GM19324 (cell line): Measurements from ENCODE around the gene GAS6.
"Not testable (repeated sequence)": the region's sequence is repeated elsewhere in the genome, so short reads cannot be mapped to it uniquely, and the experiment has no call there.

Source experiments
- ATAC-seq: cut with Tn5 transposase; IDR thresholded peaks from one replicate; pipeline ENCODE4 v1.9.1; 2021; ENCODE audit warnings: mild to moderate bottlenecking, moderate library complexity; ENCODE audit not compliant: unreplicated experiment, low FRiP score

The GAS6 gene

DNA sequence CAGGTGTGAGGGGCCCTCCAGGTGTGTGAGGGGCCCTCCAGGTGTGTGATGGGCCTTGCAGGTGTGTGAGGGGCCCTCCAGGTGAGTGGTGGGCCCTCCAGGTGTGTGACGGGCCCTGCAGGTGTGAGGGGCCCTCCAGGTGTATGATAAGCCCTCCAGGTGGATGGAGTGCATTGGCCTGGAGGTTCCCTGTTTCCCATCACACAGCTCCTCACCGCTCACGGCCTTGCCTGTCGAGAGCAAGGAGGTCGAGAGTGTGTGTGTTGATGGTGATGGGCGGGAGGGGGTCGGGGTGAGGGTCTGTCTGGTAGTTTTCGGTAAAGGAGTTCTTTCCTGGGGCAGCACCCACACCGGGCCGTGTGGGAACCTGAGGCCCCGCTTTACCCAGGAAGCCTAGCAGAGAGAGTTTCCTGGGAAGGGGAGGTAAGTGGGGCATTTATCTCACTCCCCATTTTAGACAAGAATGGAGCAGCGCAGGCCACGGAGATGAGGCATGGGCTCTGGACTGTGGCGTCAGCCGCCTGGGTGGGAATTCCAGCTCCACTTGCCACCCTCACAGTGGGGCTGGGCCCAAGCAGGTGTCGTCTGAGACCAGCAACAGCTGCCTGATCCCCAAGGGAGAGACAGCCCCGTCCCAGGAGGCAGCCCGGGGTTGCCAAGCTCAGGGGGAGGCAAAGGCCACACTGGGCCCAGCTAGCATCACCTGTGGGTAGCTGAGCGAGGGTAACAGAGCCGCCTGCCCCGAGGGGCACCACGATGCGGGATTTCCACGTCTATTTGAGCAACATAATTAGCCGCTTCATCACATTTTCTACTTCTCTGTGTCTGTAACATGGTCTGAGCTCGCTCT, 10.9 kb upstream of the GAS6 start:
- ATAC-seq: no peak

DNA sequence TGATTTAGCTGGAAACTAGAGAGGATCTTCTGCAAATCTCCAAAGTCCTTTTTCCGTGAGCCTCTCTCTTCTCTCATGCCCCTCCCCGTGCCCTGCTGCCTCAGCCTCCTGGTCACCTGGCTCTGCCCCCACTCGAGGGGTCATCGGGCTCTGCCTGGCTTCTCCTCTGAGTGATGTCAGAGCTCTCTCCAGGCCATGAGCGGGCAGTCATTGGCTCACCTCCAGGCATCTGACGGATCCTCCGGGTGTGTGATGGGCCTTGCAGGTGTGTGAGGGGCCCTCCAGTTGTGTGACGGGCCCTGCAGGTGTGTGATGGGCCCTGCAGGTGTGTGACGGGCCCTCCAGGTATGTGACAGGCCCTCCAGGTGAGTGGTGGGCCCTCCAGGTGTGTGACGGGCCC, 10.3 kb upstream of the GAS6 start:
- no peak for ATAC-seq

DNA sequence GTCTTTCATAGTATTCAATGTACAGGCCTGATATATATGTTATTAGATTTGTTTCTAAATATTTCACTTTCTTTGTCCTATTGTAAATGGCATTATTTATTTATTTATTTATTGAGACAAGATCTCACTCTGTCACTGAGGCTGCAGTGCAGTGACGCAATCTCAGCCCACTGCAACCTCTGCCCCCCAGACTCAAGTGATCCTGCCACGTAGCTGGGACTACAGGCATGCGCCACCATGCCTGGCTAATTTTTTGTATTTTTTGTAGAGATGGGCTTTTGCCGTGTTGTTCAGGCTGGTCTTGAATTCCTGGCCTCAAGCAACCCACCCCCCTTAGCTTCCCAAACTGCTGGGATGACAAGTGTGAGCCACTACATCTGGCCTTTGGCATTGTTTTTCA, 5.4 kb upstream of the GAS6 start:
- ATAC-seq: no peak

DNA sequence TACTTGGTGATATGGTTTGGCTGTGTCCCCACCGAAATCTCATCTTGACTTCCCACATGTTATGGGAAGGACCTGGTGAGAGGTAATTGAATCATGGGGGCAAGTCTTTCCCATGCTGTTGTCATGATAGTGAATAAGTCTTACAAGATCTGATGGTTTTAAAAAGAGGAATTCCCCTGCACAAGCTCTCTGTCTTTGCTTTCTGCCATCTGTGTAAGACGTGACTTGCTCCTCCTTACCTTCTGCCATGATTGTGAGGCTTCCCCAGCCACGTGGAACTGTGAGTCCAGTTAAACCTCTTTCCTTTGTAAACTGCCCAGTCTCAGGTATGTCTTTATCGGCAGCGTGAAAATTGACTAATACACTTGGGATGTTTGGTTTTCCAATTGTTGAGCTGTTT, 4.0 kb upstream of the GAS6 start:
- ATAC-seq: not testable (repeated sequence)

DNA sequence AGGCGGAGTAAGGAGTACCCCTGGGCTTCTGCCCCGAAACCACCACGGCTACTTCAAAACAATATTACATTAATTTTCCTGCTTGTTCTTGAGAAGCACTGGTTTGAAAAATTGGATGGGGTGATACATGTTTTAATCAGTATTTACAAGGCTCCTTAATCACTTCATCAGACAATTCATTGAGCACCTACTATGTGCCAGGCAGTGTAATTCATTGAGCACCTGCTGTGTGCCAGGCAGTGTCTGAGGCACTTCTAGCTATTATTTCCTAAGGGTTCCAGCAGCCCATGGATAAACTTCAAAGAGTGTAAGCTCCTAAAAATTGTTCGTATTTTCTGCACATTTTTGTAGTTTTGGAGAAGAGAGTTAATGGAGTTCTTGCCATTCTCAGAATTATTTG, 1.6 kb upstream of the GAS6 start:
- no peak for ATAC-seq

DNA sequence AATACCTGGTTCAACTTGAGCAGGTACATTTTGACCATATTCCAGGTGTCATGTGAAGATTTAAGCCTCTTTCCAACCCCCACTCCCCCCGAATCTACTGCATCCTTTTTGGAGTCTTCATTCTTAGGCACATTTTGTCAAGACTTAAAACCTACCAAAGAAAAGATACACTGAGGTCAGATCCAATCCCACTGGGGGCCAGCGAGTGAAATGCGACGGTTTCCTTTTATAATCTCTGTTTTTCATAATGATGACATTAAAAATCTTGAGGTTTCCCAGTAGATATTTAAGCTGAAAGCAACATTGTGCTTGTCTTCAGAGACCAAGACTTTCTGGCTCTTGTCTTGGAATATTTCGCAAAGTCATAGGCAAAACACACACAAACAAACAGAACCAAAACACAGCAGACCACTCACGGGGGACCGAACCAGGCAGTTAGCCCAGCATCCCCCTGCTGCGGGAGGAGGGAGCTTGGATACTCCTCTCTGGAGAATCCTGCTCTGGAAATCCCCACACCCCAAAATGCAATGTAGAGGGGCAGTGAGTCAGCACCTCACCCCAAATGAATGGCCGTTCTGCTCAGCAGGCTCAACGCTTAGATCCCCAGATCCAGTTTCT, 506 bp upstream of the GAS6 start:
- no peak for ATAC-seq

DNA sequence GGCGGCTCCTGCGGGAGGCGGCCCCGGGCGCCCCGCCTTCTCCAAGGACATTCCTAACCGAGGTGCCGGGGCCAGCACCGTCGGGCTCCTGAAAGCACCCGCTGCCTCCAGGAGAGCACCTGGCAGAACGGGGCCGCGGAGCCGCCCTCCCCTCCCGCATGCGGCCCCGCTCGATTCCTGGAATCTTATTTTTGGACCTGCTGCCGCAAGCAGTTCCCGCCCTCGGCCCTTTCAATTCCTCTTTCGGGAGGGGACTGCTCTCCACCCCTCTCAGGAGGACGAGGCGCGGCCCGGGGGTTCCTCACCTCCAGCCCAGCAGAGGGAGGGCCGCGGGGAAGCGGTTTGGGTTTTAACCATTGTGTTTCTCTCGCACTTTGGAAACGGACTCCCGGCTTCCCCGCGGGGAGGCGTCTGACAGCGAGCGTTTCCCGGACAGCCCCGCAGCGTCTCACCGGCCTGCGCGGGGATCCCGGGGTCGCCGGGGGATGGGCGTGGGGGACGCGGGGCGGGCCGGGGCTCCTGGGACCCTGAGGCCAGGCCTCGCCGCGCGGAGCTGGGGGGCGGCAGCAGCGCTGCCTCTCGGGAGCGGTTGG, 849 bp downstream of the GAS6 start:
- ATAC-seq: no peak

DNA sequence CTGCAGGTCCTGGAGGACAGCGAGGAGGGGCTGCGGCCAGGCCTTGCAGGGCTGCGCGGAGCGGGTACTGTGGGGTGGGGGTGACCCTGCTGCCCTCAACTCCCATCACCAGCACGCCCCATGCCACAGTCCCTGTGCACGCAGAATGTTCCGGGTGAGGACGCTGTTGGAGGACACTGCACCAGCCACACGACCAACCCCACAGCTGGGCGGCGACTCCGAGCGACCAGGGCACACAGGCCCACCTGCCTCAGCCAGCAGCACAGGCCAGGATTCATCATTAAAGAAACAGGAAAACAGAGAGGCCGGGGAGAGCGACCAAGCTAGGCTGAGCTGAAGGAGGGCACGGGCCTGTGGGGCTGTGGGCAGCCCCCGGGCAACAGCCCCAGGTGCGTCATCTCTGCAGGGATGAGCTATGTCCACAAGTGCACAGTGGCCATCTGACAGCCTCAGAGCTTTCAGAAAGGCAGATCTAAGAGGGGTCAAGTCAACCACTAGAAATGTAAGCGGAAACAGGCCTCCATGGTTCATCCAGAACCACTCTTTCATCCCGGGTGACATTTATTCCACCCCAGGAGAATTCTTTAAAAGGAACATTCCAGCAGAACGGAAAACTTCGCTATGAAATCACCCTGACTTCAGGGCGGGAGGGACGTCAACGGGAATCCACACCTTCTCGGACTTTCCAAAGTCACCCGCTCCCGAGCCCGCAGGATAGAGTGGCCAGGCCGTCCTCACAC, 1.5 kb downstream of the GAS6 start:
- no peak for ATAC-seq

DNA sequence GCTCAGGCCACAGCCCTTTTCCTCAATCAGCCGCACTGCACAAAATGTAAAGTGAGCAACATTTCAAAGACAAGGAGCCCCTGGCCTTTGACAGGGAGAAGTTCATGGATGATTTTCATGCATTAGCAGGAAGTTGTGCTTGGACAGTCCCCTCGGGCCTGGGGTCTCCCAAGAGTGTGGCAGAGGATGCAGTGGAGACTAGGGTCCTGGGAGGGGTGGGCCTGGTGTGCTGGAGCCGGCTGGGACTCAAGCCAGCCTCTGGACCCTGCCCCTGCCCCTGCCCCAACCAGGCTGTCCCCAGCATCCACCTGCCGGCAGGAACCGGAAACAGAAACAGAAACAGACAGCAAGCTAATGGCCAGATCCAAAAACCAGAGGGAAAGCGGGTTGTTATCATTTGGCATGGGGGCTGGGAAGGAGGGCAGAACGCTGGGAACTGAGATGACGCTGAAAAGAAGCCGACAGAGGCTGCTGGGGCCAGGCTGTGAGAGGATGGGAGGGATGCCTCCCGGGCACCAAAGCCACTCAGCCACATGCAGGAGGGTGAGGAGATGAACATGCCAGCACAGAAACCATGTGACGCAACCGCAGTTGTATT, 2.3 kb downstream of the GAS6 start:
- no peak for ATAC-seq

DNA sequence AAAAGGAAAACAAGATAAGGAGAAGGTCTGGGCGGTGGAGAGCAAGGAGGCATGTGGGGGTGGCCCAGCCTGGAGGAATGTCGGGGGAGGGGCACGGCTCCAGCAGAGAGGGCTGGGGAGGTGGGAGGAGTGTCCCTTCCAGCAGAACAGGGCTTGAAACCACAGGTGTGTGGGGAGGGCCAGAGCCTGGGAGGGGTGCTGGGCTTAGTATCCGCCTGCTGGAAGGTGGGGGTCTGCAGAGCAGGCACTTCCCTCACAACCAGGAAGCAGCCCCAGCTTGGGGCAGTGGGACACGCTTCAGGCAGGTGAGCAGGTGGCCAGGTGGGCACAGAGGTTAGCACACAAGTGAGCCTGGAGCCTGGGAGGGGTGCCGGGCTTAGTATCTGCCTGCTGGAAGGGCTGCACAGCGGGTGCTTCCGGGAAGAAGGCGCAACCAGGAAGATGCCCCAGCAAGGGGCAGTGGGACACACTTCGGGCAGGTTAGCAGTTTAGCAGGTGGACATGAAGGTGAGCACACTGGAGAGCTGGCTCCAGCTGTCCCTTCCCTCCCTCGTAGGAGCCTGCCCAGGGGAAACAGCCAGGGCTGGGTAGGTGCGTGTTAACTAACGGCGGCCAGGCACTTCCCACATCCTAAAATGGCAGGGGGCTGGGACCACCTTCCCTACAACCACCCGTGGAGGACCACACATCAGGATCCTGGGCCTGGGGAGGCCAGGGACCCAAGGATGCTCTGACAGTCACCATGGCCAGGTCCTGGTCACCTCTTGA, 3.0 kb downstream of the GAS6 start:
- no peak for ATAC-seq

DNA sequence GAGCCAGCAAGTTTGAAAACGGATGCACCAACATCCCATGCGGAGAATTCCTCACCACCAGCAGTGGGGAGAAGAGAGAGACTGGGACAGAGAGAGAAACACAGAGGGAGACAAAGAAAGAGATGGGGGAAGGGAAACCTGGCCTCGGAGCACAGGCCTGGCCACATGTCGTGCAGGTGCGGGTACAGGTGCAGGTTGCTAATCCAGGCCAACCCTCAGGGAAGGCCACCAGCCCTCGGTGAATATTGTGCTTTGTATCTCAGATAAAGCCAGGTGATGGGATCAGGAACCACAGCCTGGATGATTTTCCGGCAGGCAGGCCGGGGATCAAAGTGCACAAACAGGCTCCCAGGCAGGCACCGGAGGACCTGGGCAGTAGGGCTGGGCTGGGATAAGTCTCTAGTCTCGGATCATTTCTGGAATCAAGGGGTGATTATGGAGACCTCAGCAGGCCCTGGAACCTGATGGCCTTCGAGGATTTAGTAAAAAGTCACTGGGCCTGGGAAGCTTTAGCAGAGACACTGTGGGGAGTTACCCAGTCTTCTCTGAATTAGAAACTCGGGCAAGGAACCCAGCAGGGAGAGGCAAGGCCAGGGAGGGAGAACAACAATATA, 3.7 kb downstream of the GAS6 start:
- no peak for ATAC-seq

DNA sequence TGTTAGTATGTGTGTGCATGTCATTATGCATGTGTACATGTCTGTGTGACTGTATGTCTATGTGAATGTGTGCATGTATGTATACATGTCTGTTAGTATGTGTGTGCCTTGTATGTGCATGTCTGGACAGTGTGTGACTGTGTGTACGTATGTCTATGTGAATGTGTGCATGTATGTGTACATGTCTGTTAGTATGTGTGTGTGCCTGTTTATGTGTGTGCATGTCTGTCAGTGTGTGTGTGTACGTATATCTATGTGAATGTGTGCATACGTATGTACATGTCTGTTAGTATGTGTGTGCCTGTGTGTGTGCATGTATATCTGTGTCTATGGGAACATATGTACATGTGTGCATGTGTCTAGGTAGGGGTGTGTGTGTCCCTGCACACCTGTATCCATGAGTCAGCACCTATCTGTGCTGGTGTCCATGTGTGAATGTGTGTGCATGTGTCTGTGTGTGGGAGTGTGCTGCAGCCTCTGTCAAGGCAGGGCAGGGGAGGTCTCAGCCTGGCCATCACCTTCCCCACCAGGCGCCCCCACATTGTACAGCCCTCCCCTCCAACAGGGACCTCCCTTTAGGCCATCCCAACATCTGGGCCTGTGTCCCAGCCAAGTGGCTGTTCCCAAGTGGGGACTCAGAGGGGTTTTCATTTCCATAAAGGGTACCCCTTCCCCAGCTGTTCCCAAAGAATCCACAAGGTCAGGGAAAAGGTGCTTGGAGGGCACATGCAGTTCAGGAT, 4.4 kb downstream of the GAS6 start:
- no peak for ATAC-seq

DNA sequence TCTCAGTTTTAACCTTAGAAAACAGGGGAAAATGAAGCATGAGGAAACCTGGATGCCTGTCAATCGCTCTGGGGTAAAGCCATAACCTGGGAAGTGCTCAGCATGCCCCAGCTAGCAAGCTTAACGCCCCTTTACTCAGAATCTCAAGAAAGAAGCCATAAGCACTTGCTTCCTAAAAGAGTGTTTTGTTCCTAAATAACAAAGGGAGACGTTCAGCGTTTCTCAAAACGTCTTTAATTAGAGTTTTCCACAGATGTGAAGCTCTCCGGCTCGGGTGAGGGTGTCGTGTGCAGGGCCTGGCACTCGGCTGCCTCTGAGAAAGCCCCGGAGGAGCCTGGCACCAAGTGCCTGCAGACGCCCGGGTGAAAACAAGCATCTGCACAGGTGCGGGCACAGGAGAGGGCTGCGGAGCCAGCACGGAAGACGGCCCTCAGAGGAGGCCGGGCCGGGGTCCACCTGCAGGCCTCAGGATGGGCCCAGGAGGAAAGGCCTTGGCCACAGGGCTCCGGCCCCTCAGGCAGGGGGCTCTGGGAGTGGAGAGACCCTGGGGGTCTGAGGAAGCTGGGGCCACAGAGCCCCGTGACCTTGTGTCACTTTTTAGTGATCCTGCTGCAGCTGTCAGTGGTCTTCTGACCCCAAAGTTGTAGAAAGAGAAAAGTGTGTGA, 6.2 kb downstream of the GAS6 start:
- no peak for ATAC-seq

DNA sequence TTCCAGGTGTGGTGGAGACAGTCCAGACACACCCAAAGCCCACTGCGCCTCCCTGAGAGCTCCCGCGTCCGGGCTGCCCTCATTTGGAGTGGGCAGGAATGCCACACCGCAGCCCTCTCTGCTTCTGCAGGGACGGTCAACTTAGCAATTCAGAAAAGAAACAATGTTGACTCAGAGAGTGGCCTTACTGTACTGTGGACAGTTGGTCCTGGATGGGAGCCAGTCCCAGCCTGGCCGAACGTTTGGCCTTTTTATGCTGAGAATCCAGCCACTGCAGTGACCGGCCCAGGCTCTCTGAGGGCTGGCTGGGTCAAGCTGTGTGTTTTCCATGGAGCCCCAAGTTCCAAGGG, 7.2 kb downstream of the GAS6 start:
- no peak for ATAC-seq

DNA sequence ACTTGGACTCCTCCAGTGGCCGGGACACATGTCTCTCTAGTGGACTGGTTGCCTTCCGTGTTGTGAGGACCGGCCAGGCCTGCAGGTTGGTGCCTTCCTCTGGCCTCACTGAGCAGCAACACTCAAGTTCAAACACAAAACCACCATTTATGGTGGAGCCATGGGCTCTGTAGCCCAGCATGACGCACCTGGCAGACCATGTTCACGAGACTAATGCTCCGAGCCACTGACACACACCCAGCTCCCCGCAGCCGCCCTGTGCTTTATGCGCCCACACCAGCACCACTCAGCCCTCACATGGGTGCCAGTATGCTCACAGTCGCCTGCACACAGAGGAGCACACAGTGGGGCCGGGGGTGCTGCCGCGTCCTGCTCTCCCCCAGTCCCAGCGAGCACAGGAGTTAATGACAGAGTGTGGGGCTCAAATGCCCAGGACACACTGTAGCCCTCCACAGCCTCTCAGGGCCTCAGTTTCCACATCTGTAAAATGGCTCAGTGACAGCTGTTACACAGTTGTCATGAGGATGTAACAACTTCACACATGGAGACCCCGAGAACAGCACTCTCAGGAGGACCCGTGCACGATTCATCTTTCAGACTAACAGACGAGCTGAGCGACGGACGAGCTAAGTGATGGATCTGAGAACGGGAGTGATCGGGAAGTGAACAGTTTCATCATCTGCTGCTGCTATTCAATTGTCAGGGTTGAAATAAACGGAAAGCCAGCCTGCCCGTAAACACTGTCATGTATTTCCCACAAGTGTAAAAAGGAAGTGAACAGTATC, 7.8 kb downstream of the GAS6 start:
- ATAC-seq: no peak

DNA sequence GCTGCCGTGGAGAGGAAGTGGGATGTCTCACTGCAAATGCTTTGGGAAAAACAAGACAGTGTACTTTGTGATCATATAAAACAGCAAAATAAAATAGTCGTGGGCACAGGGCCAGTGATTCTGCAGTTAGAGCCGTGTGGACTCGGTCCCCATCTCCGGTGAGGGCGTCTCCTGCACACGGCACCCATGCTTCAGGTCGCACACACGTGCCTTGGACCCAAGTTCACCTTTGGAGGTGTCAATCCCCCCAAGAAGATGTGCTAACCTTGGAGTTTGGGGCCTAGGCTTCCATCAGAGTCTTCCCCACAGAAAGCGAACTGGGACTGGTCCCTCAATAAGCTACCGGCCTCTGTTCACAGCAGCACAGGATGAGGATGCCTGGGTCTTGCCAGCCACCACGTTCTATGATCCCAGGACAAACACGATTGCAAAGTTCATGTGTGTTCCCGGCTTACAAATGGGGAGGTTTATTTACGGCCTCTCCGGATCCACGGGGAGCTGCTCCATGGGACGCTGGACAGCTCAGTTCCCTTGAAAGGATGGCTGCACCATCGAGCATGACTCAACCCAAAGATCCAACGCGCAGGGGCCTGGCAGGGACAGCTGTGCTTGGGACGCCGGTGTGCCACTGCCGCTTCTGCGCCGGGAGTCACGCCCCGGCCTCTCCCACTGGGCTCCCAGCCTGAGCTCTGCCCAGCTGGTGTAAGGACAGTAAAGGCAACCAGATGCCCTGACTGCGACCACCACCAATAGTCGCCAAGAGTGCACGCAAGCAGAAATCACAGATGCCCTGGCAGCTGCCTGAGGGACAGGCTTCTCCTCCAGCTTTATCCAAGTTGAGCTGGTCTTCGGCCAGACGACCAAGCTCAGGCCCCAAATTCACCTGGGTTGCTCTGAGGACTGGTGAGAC, 8.6 kb downstream of the GAS6 start:
- ATAC-seq: no peak
